Thoracic aorta (tissue), 2 donors: ENCODE results near the gene NPAS3. TPM values are rescaled to one million over a fixed set of nuclear protein-coding genes. Genes with fewer than 3 reads are reported as not detected.

Source experiments
- ATAC-seq: fragments of 150-250 bp; one replicate; pipeline ENCODE4 v1.8.0; 2017; ENCODE audit warnings: low read depth; ENCODE audit not compliant: insufficient number of reproducible peaks, low FRiP score
- DNase-seq: peaks from one replicate; pipeline ENCODE4 v3.0.0-alpha.2; 2020; ENCODE audit warnings: low spot score
- H3K27ac ChIP-seq, 2 donors: fragments of 200-600 bp; sonication (generic); 1 replicate in 1 of 2; 2 replicates in 1 of 2; pipeline ENCODE4 v1.5.1; 2016; ENCODE audit warnings: mild to moderate bottlenecking in 2 of 2, moderate library complexity in 2 of 2
- H3K27me3 ChIP-seq: fragments of 200-600 bp; sonication (generic); replicated peaks from 2 replicates; pipeline ENCODE4 v1.6.0; 2016; ENCODE audit warnings: mild to moderate bottlenecking; ENCODE audit not compliant: insufficient read depth
- H3K36me3 ChIP-seq: fragments of 200-600 bp; sonication (generic); one replicate; pipeline ENCODE4 v1.5.1; 2016
- H3K4me1 ChIP-seq, 2 donors: fragments of 200-600 bp; sonication (generic); 1 replicate in 1 of 2; 2 replicates in 1 of 2; pipeline versions ENCODE4 v1.5.1 to v1.6.0; 2016; ENCODE audit warnings: low read depth in 2 of 2, mild to moderate bottlenecking in 1 of 2; ENCODE audit not compliant: control insufficient read depth in 1 of 2
- H3K4me3 ChIP-seq: fragments of 200-600 bp; sonication (generic); 2 replicates; pipeline ENCODE4 v1.5.1; 2016; ENCODE audit warnings: mild to moderate bottlenecking
- H3K9me3 ChIP-seq: fragments of 200-600 bp; sonication (generic); 2 replicates; pipeline ENCODE4 v1.5.1; 2016
- CTCF ChIP-seq: fragments of 200-600 bp; sonication (generic); IDR thresholded peaks from one replicate; pipeline ENCODE4 v1.5.1; 2019; ENCODE audit warnings: antibody characterized with exemption
- total RNA-seq, 2 donors: library from RNA; depleted of rRNA; stranded (reverse); fragments of >200 nt; gene quantifications; one replicate each; pipeline versions ENCODE4 v1.1.0 to v1.2.3, GENCODE V29; 2016

Gene NPAS3
- total RNA-seq, 2 donors from 2014 or later, result 1.1 TPM; not detected in 1

GRCh38 chr14:33150666-33151428 lies 212.2 kb downstream of the NPAS3 start:
- Histone ChIP-seq H3K36me3 (no peaks in the 10 kb centered on the region), H3K4me1 (no peaks in the 10 kb centered on the region), H3K9me3 (no peaks in the 10 kb centered on the region), H3K27me3 (no peaks in the 10 kb centered on the region), H3K4me3 (no peak overlapping the region), H3K27ac (no peak overlapping the region)
- DNase-seq, result no peak
- ATAC-seq, result no peak
- no peak for TF ChIP-seq CTCF

- no peak overlapping the region for H3K27ac ChIP-seq
- no peaks in the 10 kb centered on the region for H3K4me1 ChIP-seq
- DNase-seq (no peak), ATAC-seq (no peak)
- no peak overlapping the region for H3K4me3 ChIP-seq
- TF ChIP-seq CTCF, result no peak
- no peaks in the 10 kb centered on the region for H3K27me3 ChIP-seq
- no peaks in the 10 kb centered on the region for H3K9me3 ChIP-seq
- no peaks in the 10 kb centered on the region for H3K36me3 ChIP-seq
These were observed 224.4 kb downstream of the NPAS3 start for GRCh38 chr14:33163109-33163508.

- no peak for TF ChIP-seq CTCF
- Histone ChIP-seq H3K27ac (no peak overlapping the region), H3K9me3 (no peaks in the 10 kb centered on the region), H3K36me3 (no peaks in the 10 kb centered on the region), H3K4me1 (no peaks in the 10 kb centered on the region), H3K4me3 (no peak overlapping the region), H3K27me3 (no peaks in the 10 kb centered on the region)
- no peak for DNase-seq
- no peak for ATAC-seq
These were observed 224.9 kb downstream of the NPAS3 start for GRCh38 chr14:33163600-33163999.

GRCh38 chr14:33165144-33165925 lies 226.7 kb downstream of the NPAS3 start:
- no peak for ATAC-seq
- no peaks in the 10 kb centered on the region for H3K27me3 ChIP-seq
- TF ChIP-seq CTCF, result no peak

GRCh38 chr14:33165926-33166289 lies 227.2 kb downstream of the NPAS3 start:
- no peaks in the 10 kb centered on the region for H3K27me3 ChIP-seq
- H3K4me3 ChIP-seq, result no peak overlapping the region
- no peak overlapping the region for H3K27ac ChIP-seq
- H3K36me3 ChIP-seq, result no peaks in the 10 kb centered on the region
- ATAC-seq (no peak), DNase-seq (no peak)
- no peaks in the 10 kb centered on the region for H3K4me1 ChIP-seq
- no peak for TF ChIP-seq CTCF
- no peaks in the 10 kb centered on the region for H3K9me3 ChIP-seq

More at GRCh38 chr14:33165144-33165925, 226.7 kb downstream of the NPAS3 start:
- Histone ChIP-seq H3K36me3 (no peaks in the 10 kb centered on the region), H3K27ac (no peak overlapping the region), H3K4me3 (no peak overlapping the region), H3K9me3 (no peaks in the 10 kb centered on the region), H3K4me1 (no peaks in the 10 kb centered on the region)
- DNase-seq, result no peak
